DOHH2 (cell line): ENCODE data around the gene TIMM21.
A peak's percentile ranks its signal among the peaks of the same experiment; 100 is the strongest.

Experiments used
- H3F3A ChIP-seq: fragments of 200-600 bp; sonication (generic), shearing (Covaris generic); 2 replicates; pipeline ENCODE4 v1.6.0; 2016; ENCODE audit warnings: antibody characterized with exemption, mild to moderate bottlenecking; ENCODE audit not compliant: control insufficient read depth, insufficient read depth
- H3K27ac ChIP-seq: fragments of 200-600 bp; sonication (generic); 2 replicates; pipeline ENCODE4 v1.5.1; 2014; ENCODE audit warnings: low read depth, mild to moderate bottlenecking, low read length, moderate library complexity
- H3K27me3 ChIP-seq: fragments of 200-600 bp; sonication (generic); 2 replicates; pipeline ENCODE4 v1.6.1; 2014; ENCODE audit warnings: mild to moderate bottlenecking, low read length, mixed read lengths; ENCODE audit not compliant: control insufficient read depth
- H3K36me3 ChIP-seq: fragments of 200-600 bp; sonication (generic); 2 replicates; pipeline ENCODE4 v1.6.1; 2014; ENCODE audit warnings: mild to moderate bottlenecking, low read length, moderate library complexity, mixed read lengths; ENCODE audit not compliant: control insufficient read depth
- H3K4me1 ChIP-seq: fragments of 200-600 bp; sonication (generic); 2 replicates; pipeline ENCODE4 v1.6.1; 2014; ENCODE audit warnings: mild to moderate bottlenecking, low read length, mixed read lengths; ENCODE audit not compliant: control insufficient read depth
- H3K4me2 ChIP-seq: fragments of 200-600 bp; sonication (generic); 2 replicates; pipeline ENCODE4 v1.6.0; 2014; ENCODE audit warnings: mild to moderate bottlenecking, low read length, moderate library complexity
- H3K4me3 ChIP-seq: fragments of 200-600 bp; sonication (generic); 2 replicates; pipeline ENCODE4 v1.5.1; 2014; ENCODE audit warnings: mild to moderate bottlenecking, low read length, mixed read lengths
- H3K79me2 ChIP-seq: fragments of 200-600 bp; sonication (generic); 2 replicates; pipeline ENCODE4 v1.6.1; 2014; ENCODE audit warnings: mild to moderate bottlenecking, low read length, mixed read lengths; ENCODE audit not compliant: control insufficient read depth
- H3K9me2 ChIP-seq: fragments of 200-600 bp; sonication (generic); replicated peaks from 2 replicates; pipeline ENCODE4 v1.6.1; 2014; ENCODE audit warnings: mild to moderate bottlenecking, low read length, mixed read lengths; ENCODE audit not compliant: control insufficient read depth
- H3K9me3 ChIP-seq: fragments of 200-600 bp; sonication (generic); 2 replicates; pipeline ENCODE4 v1.6.1; 2014; ENCODE audit warnings: antibody characterized with exemption, low read length, mixed read lengths; ENCODE audit not compliant: control insufficient read depth, insufficient read depth
- H4K20me1 ChIP-seq: fragments of 200-600 bp; sonication (generic); 2 replicates; pipeline ENCODE4 v1.6.0; 2014; ENCODE audit warnings: low read depth, mild to moderate bottlenecking, antibody characterized with exemption, low read length, moderate library complexity; ENCODE audit not compliant: control insufficient read depth, insufficient read depth
- EZH2phosphoT487 ChIP-seq: fragments of 200-600 bp; sonication (generic); IDR thresholded peaks from 2 replicates; pipeline ENCODE4 v1.6.1; 2017; ENCODE audit warnings: borderline replicate concordance, mild to moderate bottlenecking, antibody characterized with exemption, low read length, moderate library complexity, mixed read lengths
- TF ChIP-seq, protein P1 (sequence below): fragments of 200-600 bp; sonication (generic); IDR thresholded peaks from one replicate; pipeline ENCODE4 v1.5.1; 2014; ENCODE audit warnings: antibody characterized with exemption, mild to moderate bottlenecking, low read depth, low read length; ENCODE audit not compliant: poor library complexity, severe bottlenecking

The TIMM21 gene

GRCh38 chr18:74149878-74150277 lies 1.6 kb downstream of the TIMM21 start:
- Histone ChIP-seq H3K27me3 (no peaks in the 10 kb centered on the region), H3K9me2 (no peaks in the 10 kb centered on the region), H3F3A (no peaks in the 10 kb centered on the region), H3K4me2 (peak overlapping the region; percentile 94), H3K36me3 (peaks cover 54% of the 10 kb centered on the region), H3K4me3 (peak overlapping the region; percentile 92), H3K79me2 (peaks cover 66% of the 10 kb centered on the region), H4K20me1 (peaks cover 14% of the 10 kb centered on the region; the same call in 1 of the 2 replicates), H3K9me3 (no peaks in the 10 kb centered on the region), H3K4me1 (peaks cover 35% of the 10 kb centered on the region), H3K27ac (no peak overlapping the region)
- TF ChIP-seq EZH2phosphoT487: no peak

DNA sequence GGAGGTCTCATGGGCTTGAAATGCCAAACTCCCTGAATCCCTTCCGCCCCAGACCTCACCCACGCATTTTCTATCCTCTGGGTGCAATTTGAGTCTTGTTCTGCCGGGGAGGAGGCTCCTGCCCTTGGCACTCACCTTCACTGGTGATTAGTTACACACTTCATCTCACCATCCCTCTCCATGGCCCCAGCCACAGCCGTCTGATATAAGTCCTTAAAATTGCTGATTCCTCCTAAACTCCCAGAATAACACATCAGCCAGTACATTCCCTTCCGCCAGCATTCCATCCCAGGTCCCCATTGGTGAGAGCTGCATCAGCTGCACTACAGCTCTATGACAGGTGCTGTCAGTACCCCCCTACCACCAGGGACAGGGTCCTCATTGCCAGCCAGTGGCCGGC lies 3.9 kb downstream of the TIMM21 start:
- no peak overlapping the region for H3K4me2 ChIP-seq
- H3K36me3 ChIP-seq: peaks cover 72% of the 10 kb centered on the region
- H3K27ac ChIP-seq: no peak overlapping the region
- TF ChIP-seq EZH2phosphoT487: no peak
- TF ChIP-seq, protein P1, sequence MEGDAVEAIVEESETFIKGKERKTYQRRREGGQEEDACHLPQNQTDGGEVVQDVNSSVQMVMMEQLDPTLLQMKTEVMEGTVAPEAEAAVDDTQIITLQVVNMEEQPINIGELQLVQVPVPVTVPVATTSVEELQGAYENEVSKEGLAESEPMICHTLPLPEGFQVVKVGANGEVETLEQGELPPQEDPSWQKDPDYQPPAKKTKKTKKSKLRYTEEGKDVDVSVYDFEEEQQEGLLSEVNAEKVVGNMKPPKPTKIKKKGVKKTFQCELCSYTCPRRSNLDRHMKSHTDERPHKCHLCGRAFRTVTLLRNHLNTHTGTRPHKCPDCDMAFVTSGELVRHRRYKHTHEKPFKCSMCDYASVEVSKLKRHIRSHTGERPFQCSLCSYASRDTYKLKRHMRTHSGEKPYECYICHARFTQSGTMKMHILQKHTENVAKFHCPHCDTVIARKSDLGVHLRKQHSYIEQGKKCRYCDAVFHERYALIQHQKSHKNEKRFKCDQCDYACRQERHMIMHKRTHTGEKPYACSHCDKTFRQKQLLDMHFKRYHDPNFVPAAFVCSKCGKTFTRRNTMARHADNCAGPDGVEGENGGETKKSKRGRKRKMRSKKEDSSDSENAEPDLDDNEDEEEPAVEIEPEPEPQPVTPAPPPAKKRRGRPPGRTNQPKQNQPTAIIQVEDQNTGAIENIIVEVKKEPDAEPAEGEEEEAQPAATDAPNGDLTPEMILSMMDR: no peak
- H3K9me3 ChIP-seq: no peaks in the 10 kb centered on the region
- no peaks in the 10 kb centered on the region for H3F3A ChIP-seq
- H4K20me1 ChIP-seq: peaks cover 14% of the 10 kb centered on the region; the same call in 1 of the 2 replicates
- H3K79me2 ChIP-seq: peaks cover 78% of the 10 kb centered on the region
- peaks cover 26% of the 10 kb centered on the region for H3K4me1 ChIP-seq
- H3K27me3 ChIP-seq: no peaks in the 10 kb centered on the region
- no peaks in the 10 kb centered on the region for H3K9me2 ChIP-seq
- H3K4me3 ChIP-seq: no peak overlapping the region

GRCh38 chr18:74152857-74153256 lies 4.5 kb downstream of the TIMM21 start:
- Histone ChIP-seq H3K9me2 (no peaks in the 10 kb centered on the region), H3K36me3 (peaks cover 78% of the 10 kb centered on the region), H3K4me1 (peaks cover 26% of the 10 kb centered on the region), H4K20me1 (peaks cover 14% of the 10 kb centered on the region; the same call in 1 of the 2 replicates), H3K27ac (no peak overlapping the region), H3K4me3 (no peak overlapping the region), H3K9me3 (no peaks in the 10 kb centered on the region), H3K4me2 (no peak overlapping the region), H3K79me2 (peaks cover 78% of the 10 kb centered on the region), H3K27me3 (no peaks in the 10 kb centered on the region), H3F3A (no peaks in the 10 kb centered on the region)
- TF ChIP-seq, protein P1: no peak
- TF ChIP-seq EZH2phosphoT487: no peak

GRCh38 chr18:74153377-74153776 lies 5.1 kb downstream of the TIMM21 start:
- H3K4me3 ChIP-seq: no peak overlapping the region
- H4K20me1 ChIP-seq: peaks cover 14% of the 10 kb centered on the region; the same call in 1 of the 2 replicates
- no peak overlapping the region for H3K4me2 ChIP-seq
- no peaks in the 10 kb centered on the region for H3K27me3 ChIP-seq
- H3K4me1 ChIP-seq: peaks cover 26% of the 10 kb centered on the region
- no peak overlapping the region for H3K27ac ChIP-seq
- TF ChIP-seq, protein P1: no peak
- no peak for TF ChIP-seq EZH2phosphoT487
- H3K36me3 ChIP-seq: peaks cover 83% of the 10 kb centered on the region
- H3K9me3 ChIP-seq: no peaks in the 10 kb centered on the region
- H3F3A ChIP-seq: no peaks in the 10 kb centered on the region
- H3K79me2 ChIP-seq: peaks cover 77% of the 10 kb centered on the region
- H3K9me2 ChIP-seq: no peaks in the 10 kb centered on the region
